Measurements from ENCODE around the gene ESRRA.

The ESRRA gene

GRCh38 chr11:64263021-64263946, 42.0 kb upstream of the ESRRA start:
- no peaks in the 10 kb centered on the region for H4K20me1 ChIP-seq (ENCODE audit: insufficient read depth)
- H3K4me1 ChIP-seq (ENCODE audit: low read depth, poor library complexity, severe bottlenecking), result peaks cover 3% of the 10 kb centered on the region
- TF ChIP-seq, protein P1, sequence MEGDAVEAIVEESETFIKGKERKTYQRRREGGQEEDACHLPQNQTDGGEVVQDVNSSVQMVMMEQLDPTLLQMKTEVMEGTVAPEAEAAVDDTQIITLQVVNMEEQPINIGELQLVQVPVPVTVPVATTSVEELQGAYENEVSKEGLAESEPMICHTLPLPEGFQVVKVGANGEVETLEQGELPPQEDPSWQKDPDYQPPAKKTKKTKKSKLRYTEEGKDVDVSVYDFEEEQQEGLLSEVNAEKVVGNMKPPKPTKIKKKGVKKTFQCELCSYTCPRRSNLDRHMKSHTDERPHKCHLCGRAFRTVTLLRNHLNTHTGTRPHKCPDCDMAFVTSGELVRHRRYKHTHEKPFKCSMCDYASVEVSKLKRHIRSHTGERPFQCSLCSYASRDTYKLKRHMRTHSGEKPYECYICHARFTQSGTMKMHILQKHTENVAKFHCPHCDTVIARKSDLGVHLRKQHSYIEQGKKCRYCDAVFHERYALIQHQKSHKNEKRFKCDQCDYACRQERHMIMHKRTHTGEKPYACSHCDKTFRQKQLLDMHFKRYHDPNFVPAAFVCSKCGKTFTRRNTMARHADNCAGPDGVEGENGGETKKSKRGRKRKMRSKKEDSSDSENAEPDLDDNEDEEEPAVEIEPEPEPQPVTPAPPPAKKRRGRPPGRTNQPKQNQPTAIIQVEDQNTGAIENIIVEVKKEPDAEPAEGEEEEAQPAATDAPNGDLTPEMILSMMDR (conservative IDR thresholded peaks at IDR 0.05; ENCODE audit: low read depth, low read length), result no peak
- no peaks in the 10 kb centered on the region for H3K79me2 ChIP-seq (ENCODE audit: insufficient read depth, low read depth)
- H2AFZ ChIP-seq (ENCODE audit: low read depth), result no peak overlapping the region
- H3K36me3 ChIP-seq (ENCODE audit: insufficient read depth), result no peaks in the 10 kb centered on the region
- no peaks in the 10 kb centered on the region for H3K27me3 ChIP-seq (ENCODE audit: insufficient read depth, low read depth)
- no peak overlapping the region for H3K4me2 ChIP-seq
- H3K27ac ChIP-seq, result no peak overlapping the region
- no peak overlapping the region for H3K4me3 ChIP-seq (IDR thresholded peaks at IDR 0.05; ENCODE audit: insufficient read depth, low read depth, low read length)
- H3K9ac ChIP-seq, result no peak overlapping the region

- no peak overlapping the region for H2AFZ ChIP-seq (ENCODE audit: low read depth)
- H3K9ac ChIP-seq, result no peak overlapping the region
- H3K27me3 ChIP-seq (ENCODE audit: insufficient read depth, low read depth), result no peaks in the 10 kb centered on the region
- no peak overlapping the region for H3K27ac ChIP-seq
- H3K79me2 ChIP-seq (ENCODE audit: insufficient read depth, low read depth), result no peaks in the 10 kb centered on the region
- H3K4me2 ChIP-seq, result no peak overlapping the region
- H3K36me3 ChIP-seq (ENCODE audit: insufficient read depth), result no peaks in the 10 kb centered on the region
- no peak overlapping the region for H3K4me3 ChIP-seq (IDR thresholded peaks at IDR 0.05; ENCODE audit: insufficient read depth, low read depth, low read length)
- no peaks in the 10 kb centered on the region for H4K20me1 ChIP-seq (ENCODE audit: insufficient read depth)
- H3K4me1 ChIP-seq (ENCODE audit: low read depth, poor library complexity, severe bottlenecking), result peaks cover 9% of the 10 kb centered on the region
- TF ChIP-seq, protein P1 (conservative IDR thresholded peaks at IDR 0.05; ENCODE audit: low read depth, low read length), result no peak
Observed at GRCh38 chr11:64263947-64264317, 41.4 kb upstream of the ESRRA start.

- Histone ChIP-seq H3K36me3 (ENCODE audit: insufficient read depth) (no peaks in the 10 kb centered on the region), H3K79me2 (ENCODE audit: insufficient read depth, low read depth) (no peaks in the 10 kb centered on the region), H3K27me3 (ENCODE audit: insufficient read depth, low read depth) (no peaks in the 10 kb centered on the region), H3K27ac (no peak overlapping the region), H3K4me2 (no peak overlapping the region), H3K4me3 (IDR thresholded peaks at IDR 0.05; ENCODE audit: insufficient read depth, low read depth, low read length) (no peak overlapping the region), H3K4me1 (ENCODE audit: low read depth, poor library complexity, severe bottlenecking) (peaks cover 9% of the 10 kb centered on the region), H2AFZ (ENCODE audit: low read depth) (no peak overlapping the region), H4K20me1 (ENCODE audit: insufficient read depth) (no peaks in the 10 kb centered on the region), H3K9ac (no peak overlapping the region)
- TF ChIP-seq, protein P1 (conservative IDR thresholded peaks at IDR 0.05; ENCODE audit: low read depth, low read length), result no peak
Observed at GRCh38 chr11:64264371-64264852, 40.9 kb upstream of the ESRRA start.

DNA sequence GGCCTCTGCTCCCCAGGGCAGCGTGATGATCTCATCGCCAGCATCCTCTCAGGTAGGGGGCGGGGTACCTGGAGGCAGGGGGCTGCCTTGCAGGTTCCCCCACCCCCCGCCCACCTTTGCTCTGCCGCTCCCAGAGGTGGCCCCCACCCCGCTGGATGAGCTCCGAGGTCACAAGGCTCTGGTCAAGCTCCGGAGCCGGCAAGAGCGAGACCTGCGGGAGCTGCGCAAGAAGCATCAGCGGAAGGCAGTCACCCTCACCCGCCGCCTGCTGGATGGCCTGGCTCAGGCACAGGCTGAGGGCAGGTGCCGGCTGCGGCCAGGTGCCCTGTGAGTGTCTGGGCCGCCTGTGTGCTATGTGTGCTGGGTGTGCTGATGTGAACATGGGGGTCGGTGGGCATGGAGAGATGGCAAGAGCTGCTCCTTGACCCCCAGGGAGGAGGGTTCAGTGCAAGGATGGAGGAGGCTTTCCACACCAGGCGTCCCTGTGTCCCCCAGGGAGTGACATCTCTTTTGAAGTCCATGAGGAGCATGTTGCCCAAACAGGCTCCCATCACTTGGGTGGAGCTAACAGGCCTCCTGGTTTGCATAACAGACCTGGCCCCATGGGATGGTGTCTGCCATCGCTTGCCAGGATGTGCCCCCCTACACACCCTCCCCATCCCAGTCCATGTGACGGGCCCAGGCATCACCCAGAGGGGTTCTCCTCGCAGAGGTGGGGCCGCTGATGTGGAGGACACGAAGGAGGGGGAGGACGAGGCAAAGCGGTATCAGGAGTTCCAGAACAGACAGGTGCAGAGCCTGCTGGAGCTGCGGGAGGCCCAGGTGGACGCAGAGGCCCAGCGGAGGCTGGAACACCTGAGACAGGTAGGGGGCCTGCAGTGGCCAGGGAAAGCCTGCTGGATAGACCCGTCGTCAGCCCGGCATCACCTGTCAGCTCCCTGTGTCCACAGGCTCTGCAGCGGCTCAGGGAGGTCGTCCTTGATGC, 39.9 kb upstream of the ESRRA start:
- Histone ChIP-seq H3K4me2 (no peak overlapping the region), H3K4me1 (ENCODE audit: low read depth, poor library complexity, severe bottlenecking) (peaks cover 9% of the 10 kb centered on the region), H3K9ac (no peak overlapping the region), H3K36me3 (ENCODE audit: insufficient read depth) (no peaks in the 10 kb centered on the region), H3K27me3 (ENCODE audit: insufficient read depth, low read depth) (no peaks in the 10 kb centered on the region), H3K27ac (no peak overlapping the region), H3K79me2 (ENCODE audit: insufficient read depth, low read depth) (no peaks in the 10 kb centered on the region), H3K4me3 (IDR thresholded peaks at IDR 0.05; ENCODE audit: insufficient read depth, low read depth, low read length) (no peak overlapping the region), H2AFZ (ENCODE audit: low read depth) (no peak overlapping the region), H4K20me1 (ENCODE audit: insufficient read depth) (no peaks in the 10 kb centered on the region)
- TF ChIP-seq, protein P1 (conservative IDR thresholded peaks at IDR 0.05; ENCODE audit: low read depth, low read length), result no peak
